Measurements from ENCODE around the gene ATRN. TPM values are rescaled to one million over a fixed set of nuclear protein-coding genes. Genes with fewer than 3 reads are reported as not detected.

Gene ATRN
- total and polyA plus RNA-seq, 2 donors from 2014 or later: 15.7 to 48.1 TPM

- H3K36me3 ChIP-seq (ENCODE audit: control insufficient read depth in 2 of 3, insufficient read depth in 3 of 3, low read length in 3 of 3): peaks cover 0 to 8% (median 2%) of the 10 kb centered on the region in 3 donors
- H3K27me3 ChIP-seq (ENCODE audit: control insufficient read depth, insufficient read depth, low read length): no peaks in the 10 kb centered on the region
- H3K9me3 ChIP-seq (ENCODE audit: control insufficient read depth in 2 of 3, insufficient read depth in 1 of 3, low read length in 3 of 3): no peaks in the 10 kb centered on the region
- no peak overlapping the region for H3K27ac ChIP-seq (ENCODE audit: low read depth in 2 of 2, low read length in 2 of 2)
- intact Hi-C loops (cut with DNase I): no loop called here
- no peak for TF ChIP-seq CTCF (IDR thresholded peaks at IDR 0.05; ENCODE audit: borderline replicate concordance, extremely low read depth, insufficient read depth)
- no peak for DNase-seq
- H3K4me1 ChIP-seq (ENCODE audit: control insufficient read depth in 2 of 3, insufficient read depth in 2 of 3, low read depth in 1 of 3, low read length in 3 of 3): no peaks in the 10 kb centered on the region
- no peak overlapping the region for H3K4me3 ChIP-seq (ENCODE audit: low read length in 3 of 3)
- no peak for FAIRE-seq
- no peak overlapping the region for H3K9ac ChIP-seq (ENCODE audit: low read length in 3 of 3)
Measured at GRCh38 chr20:3559231-3559630, 88.4 kb downstream of the ATRN start.

- intact Hi-C loops (cut with DNase I): no loop called here
- peaks cover 0 to 12% (median 2%) of the 10 kb centered on the region in 3 donors for H3K36me3 ChIP-seq (ENCODE audit: control insufficient read depth in 2 of 3, insufficient read depth in 3 of 3, low read length in 3 of 3)
Measured at GRCh38 chr20:3559637-3560036, 88.8 kb downstream of the ATRN start.

GRCh38 chr20:3560162-3560561 is 89.3 kb downstream of the ATRN start:
- intact Hi-C loops (cut with DNase I): no loop called here
- Histone ChIP-seq H3K27ac (ENCODE audit: low read depth in 2 of 2, low read length in 2 of 2) (no peak overlapping the region), H3K27me3 (ENCODE audit: control insufficient read depth, insufficient read depth, low read length) (no peaks in the 10 kb centered on the region), H3K36me3 (ENCODE audit: control insufficient read depth in 2 of 3, insufficient read depth in 3 of 3, low read length in 3 of 3) (peaks cover 0 to 13% (median 2%) of the 10 kb centered on the region in 3 donors), H3K4me3 (ENCODE audit: low read length in 3 of 3) (no peak overlapping the region), H3K4me1 (ENCODE audit: control insufficient read depth in 2 of 3, insufficient read depth in 2 of 3, low read depth in 1 of 3, low read length in 3 of 3) (no peaks in the 10 kb centered on the region), H3K9ac (ENCODE audit: low read length in 3 of 3) (no peak overlapping the region), H3K9me3 (ENCODE audit: control insufficient read depth in 2 of 3, insufficient read depth in 1 of 3, low read length in 3 of 3) (no peaks in the 10 kb centered on the region)
- no peak for DNase-seq
- no peak for FAIRE-seq
- no peak for TF ChIP-seq CTCF (IDR thresholded peaks at IDR 0.05; ENCODE audit: borderline replicate concordance, extremely low read depth, insufficient read depth)

More at GRCh38 chr20:3559637-3560036, 88.8 kb downstream of the ATRN start:
- DNase-seq (no peak), FAIRE-seq (no peak)
- H3K4me1 ChIP-seq (ENCODE audit: control insufficient read depth in 2 of 3, insufficient read depth in 2 of 3, low read depth in 1 of 3, low read length in 3 of 3): no peaks in the 10 kb centered on the region
- no peak overlapping the region for H3K27ac ChIP-seq (ENCODE audit: low read depth in 2 of 2, low read length in 2 of 2)
- H3K4me3 ChIP-seq (ENCODE audit: low read length in 3 of 3): no peak overlapping the region
- TF ChIP-seq CTCF (IDR thresholded peaks at IDR 0.05; ENCODE audit: borderline replicate concordance, extremely low read depth, insufficient read depth): no peak
- no peak overlapping the region for H3K9ac ChIP-seq (ENCODE audit: low read length in 3 of 3)
- H3K9me3 ChIP-seq (ENCODE audit: control insufficient read depth in 2 of 3, insufficient read depth in 1 of 3, low read length in 3 of 3): no peaks in the 10 kb centered on the region
- H3K27me3 ChIP-seq (ENCODE audit: control insufficient read depth, insufficient read depth, low read length): no peaks in the 10 kb centered on the region

- H3K27ac ChIP-seq (ENCODE audit: low read depth in 2 of 2, low read length in 2 of 2): no peak overlapping the region
- DNase-seq (no peak), FAIRE-seq (peak; percentile 25)
- H3K9me3 ChIP-seq (ENCODE audit: control insufficient read depth in 2 of 3, insufficient read depth in 1 of 3, low read length in 3 of 3): no peaks in the 10 kb centered on the region
- no peaks in the 10 kb centered on the region for H3K4me1 ChIP-seq (ENCODE audit: control insufficient read depth in 2 of 3, insufficient read depth in 2 of 3, low read depth in 1 of 3, low read length in 3 of 3)
- no peaks in the 10 kb centered on the region for H3K27me3 ChIP-seq (ENCODE audit: control insufficient read depth, insufficient read depth, low read length)
- no peak overlapping the region for H3K9ac ChIP-seq (ENCODE audit: low read length in 3 of 3)
- H3K4me3 ChIP-seq (ENCODE audit: low read length in 3 of 3): no peak overlapping the region
- intact Hi-C loops (cut with DNase I): no loop called here
- TF ChIP-seq CTCF (IDR thresholded peaks at IDR 0.05; ENCODE audit: borderline replicate concordance, extremely low read depth, insufficient read depth): no peak
- peaks cover 0 to 13% (median 2%) of the 10 kb centered on the region in 3 donors for H3K36me3 ChIP-seq (ENCODE audit: control insufficient read depth in 2 of 3, insufficient read depth in 3 of 3, low read length in 3 of 3)
Measured at GRCh38 chr20:3560578-3560977, 89.8 kb downstream of the ATRN start.
